HepG2 (cell line): ENCODE measurements around the gene RNU6-1. TPM values are rescaled to one million over a fixed set of nuclear protein-coding genes. Genes with fewer than 3 reads are reported as not detected.
A peak's percentile ranks its signal among the peaks of the same experiment; 100 is the strongest.

ENCODE experiments used
- CC2D1A ChIP-seq: sonication (generic); formaldehyde crosslinking; IDR thresholded peaks from 2 replicates; pipeline ENCODE4 v1.8.1; 2023; ENCODE audit warnings: mild to moderate bottlenecking, missing genetic modification reagents
- DMAP1 ChIP-seq: IDR thresholded peaks from 2 replicates; pipeline ENCODE4 v1.6.1; 2016
- ISL2 ChIP-seq: sonication (generic); formaldehyde crosslinking; IDR thresholded peaks from 2 replicates; pipeline ENCODE4 v1.5.0; 2020; ENCODE audit warnings: missing genetic modification reagents
- RBFOX2 ChIP-seq: fragments of 200-400 bp; formaldehyde crosslinking; IDR thresholded peaks from 2 replicates; pipeline ENCODE4 v1.6.1; 2017; ENCODE audit warnings: low read depth, mild to moderate bottlenecking, low read length
- SIX1 ChIP-seq: sonication (generic); formaldehyde crosslinking; IDR thresholded peaks from 2 replicates; pipeline ENCODE4 v1.4.0; 2020; ENCODE audit warnings: missing genetic modification reagents, borderline replicate concordance
- SP140L ChIP-seq: sonication (generic); formaldehyde crosslinking; IDR thresholded peaks from 2 replicates; pipeline ENCODE4 v1.4.0; 2020; ENCODE audit warnings: missing genetic modification reagents, borderline replicate concordance
- U2AF2 ChIP-seq: fragments of 200-400 bp; formaldehyde crosslinking; IDR thresholded peaks from 2 replicates; pipeline ENCODE4 v1.6.1; 2017; ENCODE audit warnings: low read depth, mild to moderate bottlenecking, low read length
- ZNF225 ChIP-seq: sonication (generic); formaldehyde crosslinking; IDR thresholded peaks from 2 replicates; pipeline ENCODE4 v1.4.0; 2020; ENCODE audit warnings: mild to moderate bottlenecking, missing genetic modification reagents
- ZNF562 ChIP-seq: sonication (generic); formaldehyde crosslinking; IDR thresholded peaks from 2 replicates; pipeline ENCODE4 v1.8.0; 2022; ENCODE audit warnings: missing genetic modification reagents, borderline replicate concordance
- ZNF792 ChIP-seq: IDR thresholded peaks from 2 replicates; pipeline ENCODE4 v1.6.1; 2016
- ZNF83 ChIP-seq: sonication (generic); formaldehyde crosslinking; IDR thresholded peaks from 2 replicates; pipeline ENCODE4 v1.4.0; 2020; ENCODE audit warnings: missing genetic modification reagents, mild to moderate bottlenecking, borderline replicate concordance
- polyA plus RNA-seq, 8 experiments: library from polyadenylated mRNA; depleted of rRNA in 3 of 8; stranded (reverse) in 7 of 8; unstranded in 1 of 8; fragments of >200 nt; fragmentation: Illumina TruSeq in 4 of 8; extraction: Trizol in 4 of 8; gene quantifications; 2 replicates each; pipeline versions ENCODE4 v1.2.1 to v1.2.3, GENCODE V29; 2011 to 2016; ENCODE audit warnings: low read depth in 4 of 8, missing spikeins in 1 of 8, mixed read lengths in 1 of 8; ENCODE audit not compliant: insufficient read depth in 1 of 8
- total RNA-seq, 5 experiments: library from RNA; depleted of rRNA; stranded (reverse); fragments of >200 nt; fragmentation: Illumina TruSeq; extraction: Trizol; gene quantifications; 2 replicates each; pipeline ENCODE4 v1.2.3, GENCODE V29; 2016; ENCODE audit warnings: low read depth in 1 of 5
- TF ChIP-seq, protein P1 (sequence below): sonication (generic); formaldehyde crosslinking; IDR thresholded peaks from 2 replicates; pipeline ENCODE4 v1.4.0; 2020; ENCODE audit warnings: missing genetic modification reagents, borderline replicate concordance
- TF ChIP-seq, protein P2 (sequence below): sonication (generic); formaldehyde crosslinking; IDR thresholded peaks from 2 replicates; pipeline ENCODE4 v1.5.0; 2020; ENCODE audit warnings: mild to moderate bottlenecking, missing genetic modification reagents, borderline replicate concordance
- TF ChIP-seq, protein P3 (sequence below): sonication (generic); formaldehyde crosslinking; IDR thresholded peaks from 2 replicates; pipeline ENCODE4 v1.4.0; 2020; ENCODE audit warnings: missing genetic modification reagents, borderline replicate concordance
- TF ChIP-seq, protein P4 (sequence below): sonication (generic); formaldehyde crosslinking; conservative IDR thresholded peaks from 2 replicates; pipeline ENCODE4 v1.4.0; 2020; ENCODE audit warnings: missing genetic modification reagents

The RNU6-1 gene
- total and polyA plus RNA-seq, 2 of the 13 experiments (the other 11 are each of a cell fraction or from before 2014, with no cell fraction given): under 0.01 TPM; not detected in 1

DNA sequence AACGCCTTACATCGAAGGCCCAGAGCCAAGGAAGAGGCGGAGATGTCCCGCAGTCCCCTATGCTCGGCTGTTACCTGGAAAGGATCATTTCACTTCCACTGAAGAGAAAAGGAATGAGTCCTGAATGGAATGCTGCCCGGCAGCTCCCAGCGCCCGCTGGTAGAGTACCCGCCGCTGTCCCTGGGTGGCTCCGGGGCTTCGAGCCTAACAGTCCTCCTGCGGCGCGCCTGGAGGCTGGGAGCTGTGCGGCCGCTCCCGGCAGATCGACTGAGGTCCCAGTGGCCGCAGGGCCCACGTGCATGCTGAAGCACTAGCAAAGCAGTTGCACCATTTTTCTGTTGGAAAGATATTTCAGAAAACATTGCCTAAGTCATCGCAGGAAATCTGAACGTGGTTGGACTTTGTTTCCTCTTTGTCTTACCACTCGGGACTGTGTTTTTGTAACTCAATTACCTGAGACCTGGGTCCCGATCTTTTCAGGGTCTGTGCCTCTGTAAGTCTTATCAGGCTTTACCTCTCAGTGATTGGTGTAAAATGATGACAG is 984 bp downstream of the RNU6-1 start (continued):
- TF ChIP-seq, protein P1, sequence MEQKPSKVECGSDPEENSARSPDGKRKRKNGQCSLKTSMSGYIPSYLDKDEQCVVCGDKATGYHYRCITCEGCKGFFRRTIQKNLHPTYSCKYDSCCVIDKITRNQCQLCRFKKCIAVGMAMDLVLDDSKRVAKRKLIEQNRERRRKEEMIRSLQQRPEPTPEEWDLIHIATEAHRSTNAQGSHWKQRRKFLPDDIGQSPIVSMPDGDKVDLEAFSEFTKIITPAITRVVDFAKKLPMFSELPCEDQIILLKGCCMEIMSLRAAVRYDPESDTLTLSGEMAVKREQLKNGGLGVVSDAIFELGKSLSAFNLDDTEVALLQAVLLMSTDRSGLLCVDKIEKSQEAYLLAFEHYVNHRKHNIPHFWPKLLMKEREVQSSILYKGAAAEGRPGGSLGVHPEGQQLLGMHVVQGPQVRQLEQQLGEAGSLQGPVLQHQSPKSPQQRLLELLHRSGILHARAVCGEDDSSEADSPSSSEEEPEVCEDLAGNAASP (CRISPR knock-in tag): peak; percentile 37; the same call in 1 of the 2 replicates
- TF ChIP-seq ISL2 (CRISPR knock-in tag): 0 out of 2 replicates have a peak, but pooled peaks have one; percentile 31
- TF ChIP-seq RBFOX2: no peak
- TF ChIP-seq CC2D1A (CRISPR knock-in tag): no peak
- peak; percentile 55; the same call in 1 of the 2 replicates for TF ChIP-seq ZNF792 (CRISPR knock-in tag)
- TF ChIP-seq, protein P2, sequence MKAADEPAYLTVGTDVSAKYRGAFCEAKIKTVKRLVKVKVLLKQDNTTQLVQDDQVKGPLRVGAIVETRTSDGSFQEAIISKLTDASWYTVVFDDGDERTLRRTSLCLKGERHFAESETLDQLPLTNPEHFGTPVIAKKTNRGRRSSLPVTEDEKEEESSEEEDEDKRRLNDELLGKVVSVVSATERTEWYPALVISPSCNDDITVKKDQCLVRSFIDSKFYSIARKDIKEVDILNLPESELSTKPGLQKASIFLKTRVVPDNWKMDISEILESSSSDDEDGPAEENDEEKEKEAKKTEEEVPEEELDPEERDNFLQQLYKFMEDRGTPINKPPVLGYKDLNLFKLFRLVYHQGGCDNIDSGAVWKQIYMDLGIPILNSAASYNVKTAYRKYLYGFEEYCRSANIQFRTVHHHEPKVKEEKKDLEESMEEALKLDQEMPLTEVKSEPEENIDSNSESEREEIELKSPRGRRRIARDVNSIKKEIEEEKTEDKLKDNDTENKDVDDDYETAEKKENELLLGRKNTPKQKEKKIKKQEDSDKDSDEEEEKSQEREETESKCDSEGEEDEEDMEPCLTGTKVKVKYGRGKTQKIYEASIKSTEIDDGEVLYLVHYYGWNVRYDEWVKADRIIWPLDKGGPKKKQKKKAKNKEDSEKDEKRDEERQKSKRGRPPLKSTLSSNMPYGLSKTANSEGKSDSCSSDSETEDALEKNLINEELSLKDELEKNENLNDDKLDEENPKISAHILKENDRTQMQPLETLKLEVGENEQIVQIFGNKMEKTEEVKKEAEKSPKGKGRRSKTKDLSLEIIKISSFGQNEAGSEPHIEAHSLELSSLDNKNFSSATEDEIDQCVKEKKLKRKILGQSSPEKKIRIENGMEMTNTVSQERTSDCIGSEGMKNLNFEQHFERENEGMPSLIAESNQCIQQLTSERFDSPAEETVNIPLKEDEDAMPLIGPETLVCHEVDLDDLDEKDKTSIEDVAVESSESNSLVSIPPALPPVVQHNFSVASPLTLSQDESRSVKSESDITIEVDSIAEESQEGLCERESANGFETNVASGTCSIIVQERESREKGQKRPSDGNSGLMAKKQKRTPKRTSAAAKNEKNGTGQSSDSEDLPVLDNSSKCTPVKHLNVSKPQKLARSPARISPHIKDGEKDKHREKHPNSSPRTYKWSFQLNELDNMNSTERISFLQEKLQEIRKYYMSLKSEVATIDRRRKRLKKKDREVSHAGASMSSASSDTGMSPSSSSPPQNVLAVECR (CRISPR knock-in tag): 0 out of 2 replicates have a peak, but pooled peaks have one; percentile 37
- 0 out of 2 replicates have a peak, but pooled peaks have one; percentile 21 for TF ChIP-seq ZNF562 (CRISPR knock-in tag)
- TF ChIP-seq SP140L (CRISPR knock-in tag): peak; percentile 42; the same call in 1 of the 2 replicates
- TF ChIP-seq, protein P3, sequence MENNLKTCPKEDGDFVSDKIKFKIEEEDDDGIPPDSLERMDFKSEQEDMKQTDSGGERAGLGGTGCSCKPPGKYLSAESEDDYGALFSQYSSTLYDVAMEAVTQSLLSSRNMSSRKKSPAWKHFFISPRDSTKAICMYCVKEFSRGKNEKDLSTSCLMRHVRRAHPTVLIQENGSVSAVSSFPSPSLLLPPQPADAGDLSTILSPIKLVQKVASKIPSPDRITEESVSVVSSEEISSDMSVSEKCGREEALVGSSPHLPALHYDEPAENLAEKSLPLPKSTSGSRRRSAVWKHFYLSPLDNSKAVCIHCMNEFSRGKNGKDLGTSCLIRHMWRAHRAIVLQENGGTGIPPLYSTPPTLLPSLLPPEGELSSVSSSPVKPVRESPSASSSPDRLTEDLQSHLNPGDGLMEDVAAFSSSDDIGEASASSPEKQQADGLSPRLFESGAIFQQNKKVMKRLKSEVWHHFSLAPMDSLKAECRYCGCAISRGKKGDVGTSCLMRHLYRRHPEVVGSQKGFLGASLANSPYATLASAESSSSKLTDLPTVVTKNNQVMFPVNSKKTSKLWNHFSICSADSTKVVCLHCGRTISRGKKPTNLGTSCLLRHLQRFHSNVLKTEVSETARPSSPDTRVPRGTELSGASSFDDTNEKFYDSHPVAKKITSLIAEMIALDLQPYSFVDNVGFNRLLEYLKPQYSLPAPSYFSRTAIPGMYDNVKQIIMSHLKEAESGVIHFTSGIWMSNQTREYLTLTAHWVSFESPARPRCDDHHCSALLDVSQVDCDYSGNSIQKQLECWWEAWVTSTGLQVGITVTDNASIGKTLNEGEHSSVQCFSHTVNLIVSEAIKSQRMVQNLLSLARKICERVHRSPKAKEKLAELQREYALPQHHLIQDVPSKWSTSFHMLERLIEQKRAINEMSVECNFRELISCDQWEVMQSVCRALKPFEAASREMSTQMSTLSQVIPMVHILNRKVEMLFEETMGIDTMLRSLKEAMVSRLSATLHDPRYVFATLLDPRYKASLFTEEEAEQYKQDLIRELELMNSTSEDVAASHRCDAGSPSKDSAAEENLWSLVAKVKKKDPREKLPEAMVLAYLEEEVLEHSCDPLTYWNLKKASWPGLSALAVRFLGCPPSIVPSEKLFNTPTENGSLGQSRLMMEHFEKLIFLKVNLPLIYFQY (CRISPR knock-in tag): no peak
- 0 out of 2 replicates have a peak, but pooled peaks have one; percentile 49 for TF ChIP-seq ZNF225
- 0 out of 2 replicates have a peak, but pooled peaks have one; percentile 29 for TF ChIP-seq ZNF83 (CRISPR knock-in tag)
- 0 out of 2 replicates have a peak, but pooled peaks have one; percentile 40 for TF ChIP-seq SIX1 (CRISPR knock-in tag)
- peak; percentile 63; the same call in 1 of the 2 replicates for TF ChIP-seq DMAP1 (CRISPR knock-in tag)
- no peak for TF ChIP-seq U2AF2
- TF ChIP-seq, protein P4, sequence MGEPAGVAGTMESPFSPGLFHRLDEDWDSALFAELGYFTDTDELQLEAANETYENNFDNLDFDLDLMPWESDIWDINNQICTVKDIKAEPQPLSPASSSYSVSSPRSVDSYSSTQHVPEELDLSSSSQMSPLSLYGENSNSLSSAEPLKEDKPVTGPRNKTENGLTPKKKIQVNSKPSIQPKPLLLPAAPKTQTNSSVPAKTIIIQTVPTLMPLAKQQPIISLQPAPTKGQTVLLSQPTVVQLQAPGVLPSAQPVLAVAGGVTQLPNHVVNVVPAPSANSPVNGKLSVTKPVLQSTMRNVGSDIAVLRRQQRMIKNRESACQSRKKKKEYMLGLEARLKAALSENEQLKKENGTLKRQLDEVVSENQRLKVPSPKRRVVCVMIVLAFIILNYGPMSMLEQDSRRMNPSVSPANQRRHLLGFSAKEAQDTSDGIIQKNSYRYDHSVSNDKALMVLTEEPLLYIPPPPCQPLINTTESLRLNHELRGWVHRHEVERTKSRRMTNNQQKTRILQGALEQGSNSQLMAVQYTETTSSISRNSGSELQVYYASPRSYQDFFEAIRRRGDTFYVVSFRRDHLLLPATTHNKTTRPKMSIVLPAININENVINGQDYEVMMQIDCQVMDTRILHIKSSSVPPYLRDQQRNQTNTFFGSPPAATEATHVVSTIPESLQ (CRISPR knock-in tag): no peak
